Peyer's patch (tissue), 4 donors: ENCODE data around the gene DVL1.

Experiments
- POLR2A ChIP-seq, 2 donors: fragments of 450-650 bp; IDR thresholded peaks; one replicate each; pipeline ENCODE4 v1.5.1; 2017; ENCODE audit warnings: antibody characterized with exemption in 2 of 2, mild to moderate bottlenecking in 2 of 2, moderate library complexity in 2 of 2
- TF ChIP-seq, protein P1 (sequence below), 6 experiments: fragments of 450-650 bp in 4 of 6; fragments of 200-600 bp in 2 of 6; sonication (generic) in 1 of 6; IDR thresholded peaks; one replicate each; pipeline ENCODE4 v1.5.1; 2017 to 2019; ENCODE audit warnings: antibody characterized with exemption in 6 of 6, mild to moderate bottlenecking in 3 of 6, moderate library complexity in 1 of 6

DNA sequence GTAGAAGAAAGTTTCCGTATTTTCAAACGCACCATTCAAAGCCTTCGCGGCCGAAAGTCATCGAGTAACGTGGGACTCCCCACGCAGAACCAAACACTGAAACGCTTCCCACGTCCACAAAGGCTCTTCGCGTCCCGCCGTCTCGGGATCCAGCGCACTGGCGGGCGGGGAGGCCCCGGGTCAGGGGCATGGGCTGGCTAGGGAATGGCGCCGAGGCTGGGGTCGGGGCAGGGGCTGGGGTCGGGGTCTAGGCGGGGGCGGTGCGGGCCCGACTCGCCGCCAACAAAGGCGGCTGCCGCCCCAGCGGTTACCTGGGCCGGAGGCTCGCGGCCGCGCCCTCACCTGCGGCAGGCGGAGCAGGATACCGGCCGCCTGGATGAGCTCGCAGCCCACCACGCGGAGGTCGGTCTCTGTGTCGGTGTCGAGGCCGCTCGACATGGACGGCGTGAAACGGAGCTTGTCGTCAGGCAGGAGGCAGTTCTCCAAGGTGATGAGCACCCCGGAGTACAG is 49.5 kb upstream of the DVL1 start:
- no peak for TF ChIP-seq POLR2A (IDR thresholded peaks at IDR 0.05)
- TF ChIP-seq, protein P1, sequence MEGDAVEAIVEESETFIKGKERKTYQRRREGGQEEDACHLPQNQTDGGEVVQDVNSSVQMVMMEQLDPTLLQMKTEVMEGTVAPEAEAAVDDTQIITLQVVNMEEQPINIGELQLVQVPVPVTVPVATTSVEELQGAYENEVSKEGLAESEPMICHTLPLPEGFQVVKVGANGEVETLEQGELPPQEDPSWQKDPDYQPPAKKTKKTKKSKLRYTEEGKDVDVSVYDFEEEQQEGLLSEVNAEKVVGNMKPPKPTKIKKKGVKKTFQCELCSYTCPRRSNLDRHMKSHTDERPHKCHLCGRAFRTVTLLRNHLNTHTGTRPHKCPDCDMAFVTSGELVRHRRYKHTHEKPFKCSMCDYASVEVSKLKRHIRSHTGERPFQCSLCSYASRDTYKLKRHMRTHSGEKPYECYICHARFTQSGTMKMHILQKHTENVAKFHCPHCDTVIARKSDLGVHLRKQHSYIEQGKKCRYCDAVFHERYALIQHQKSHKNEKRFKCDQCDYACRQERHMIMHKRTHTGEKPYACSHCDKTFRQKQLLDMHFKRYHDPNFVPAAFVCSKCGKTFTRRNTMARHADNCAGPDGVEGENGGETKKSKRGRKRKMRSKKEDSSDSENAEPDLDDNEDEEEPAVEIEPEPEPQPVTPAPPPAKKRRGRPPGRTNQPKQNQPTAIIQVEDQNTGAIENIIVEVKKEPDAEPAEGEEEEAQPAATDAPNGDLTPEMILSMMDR (IDR thresholded peaks at IDR 0.05) = no peak
